Mesendoderm (in vitro differentiated cells): Measurements from ENCODE around the gene SPRR3.
A peak's percentile ranks its signal among the peaks of the same experiment; 100 is the strongest.

ENCODE experiments used
- DNase-seq: peaks from one replicate; pipeline ENCODE4 v3.0.0; 2013
- H2AK5ac ChIP-seq: 2 replicates; pipeline ENCODE4 v1.6.1; 2013; ENCODE audit warnings: low read length, inconsistent platforms
- H2BK120ac ChIP-seq: 2 replicates; pipeline ENCODE4 v1.6.1; 2013; ENCODE audit warnings: low read depth, mild to moderate bottlenecking, low read length, moderate library complexity, mixed read lengths
- H2BK15ac ChIP-seq: replicated peaks from 2 replicates; pipeline ENCODE4 v1.6.1; 2013; ENCODE audit warnings: low read depth, mild to moderate bottlenecking, moderate library complexity
- H2BK5ac ChIP-seq: 2 replicates; pipeline ENCODE4 v1.6.1; 2013; ENCODE audit warnings: low read length, inconsistent platforms
- H3K18ac ChIP-seq: 2 replicates; pipeline ENCODE4 v1.6.1; 2013; ENCODE audit warnings: mild to moderate bottlenecking, low read length, mixed read lengths
- H3K23ac ChIP-seq: one replicate; pipeline ENCODE4 v1.6.1; 2013; ENCODE audit warnings: low read length
- H3K27ac ChIP-seq: 2 replicates; pipeline ENCODE4 v1.5.1; 2013; ENCODE audit warnings: low read depth, mild to moderate bottlenecking, inconsistent platforms, low read length, moderate library complexity
- H3K27me3 ChIP-seq: 2 replicates; pipeline ENCODE4 v1.6.1; 2013; ENCODE audit warnings: low read length, control low read depth, mild to moderate bottlenecking, inconsistent platforms; ENCODE audit not compliant: insufficient read depth, poor library complexity
- H3K36me3 ChIP-seq: 2 replicates; pipeline ENCODE4 v1.6.1; 2013; ENCODE audit warnings: low read length, inconsistent platforms; ENCODE audit not compliant: control insufficient read depth, insufficient read depth
- H3K4ac ChIP-seq: one replicate; pipeline ENCODE4 v1.6.1; 2013; ENCODE audit warnings: low read depth, mild to moderate bottlenecking, low read length, moderate library complexity
- H3K4me1 ChIP-seq: 2 replicates; pipeline ENCODE4 v1.6.1; 2013; ENCODE audit warnings: low read depth, low read length, inconsistent platforms; ENCODE audit not compliant: control insufficient read depth
- H3K4me2 ChIP-seq: 2 replicates; pipeline ENCODE4 v1.6.1; 2013; ENCODE audit warnings: low read length
- H3K4me3 ChIP-seq: 2 replicates; pipeline ENCODE4 v1.5.1; 2013; ENCODE audit warnings: mild to moderate bottlenecking, low read length
- H3K56ac ChIP-seq: one replicate; pipeline ENCODE4 v1.6.1; 2013; ENCODE audit warnings: low read length
- H3K79me1 ChIP-seq: 2 replicates; pipeline ENCODE4 v1.6.1; 2013; ENCODE audit warnings: low read length, inconsistent platforms
- H3K79me2 ChIP-seq: 2 replicates; pipeline ENCODE4 v1.6.1; 2013; ENCODE audit warnings: mild to moderate bottlenecking, low read length; ENCODE audit not compliant: control insufficient read depth, insufficient read depth
- H3K9ac ChIP-seq: 2 replicates; pipeline ENCODE4 v1.6.1; 2013; ENCODE audit warnings: low read length, inconsistent platforms
- H4K5ac ChIP-seq: one replicate; pipeline ENCODE4 v1.6.1; 2013; ENCODE audit warnings: low read length
- H4K8ac ChIP-seq: one replicate; pipeline ENCODE4 v1.6.1; 2013; ENCODE audit warnings: low read depth, mild to moderate bottlenecking, control low read depth, low read length, moderate library complexity
- WGBS: extraction: QIAGEN DNeasy Blood & Tissue Kit; methylation state at CpG from one replicate; pipeline ENCODE4 v1.1.7; 2013; ENCODE audit warnings: low lambda C conversion rate, missing lambda C conversion rate; ENCODE audit not compliant: insufficient coverage; ENCODE audit errors: extremely low coverage; 5-methylcytosine and 5-hydroxymethylcytosine counted together

Gene SPRR3

GRCh38 chr1:153024413-153024812 lies 22.9 kb downstream of the SPRR3 start:
- no peaks in the 10 kb centered on the region for H3K79me1 ChIP-seq
- no peak overlapping the region for H3K18ac ChIP-seq
- no peak overlapping the region for H3K27ac ChIP-seq
- no peak overlapping the region for H4K5ac ChIP-seq
- no peak overlapping the region for H2AK5ac ChIP-seq
- no CpG with 5 or more reads among the region's 1 CpG for WGBS
- H3K4ac ChIP-seq: no peak overlapping the region
- H2BK5ac ChIP-seq: no peak overlapping the region
- no peaks in the 10 kb centered on the region for H3K27me3 ChIP-seq
- H3K4me3 ChIP-seq: no peak overlapping the region
- no peak overlapping the region for H4K8ac ChIP-seq
- no peak overlapping the region for H3K4me2 ChIP-seq
- H3K23ac ChIP-seq: no peak overlapping the region
- H3K36me3 ChIP-seq: no peaks in the 10 kb centered on the region
- H3K56ac ChIP-seq: no peak overlapping the region
- no peak overlapping the region for H2BK15ac ChIP-seq
- no peak overlapping the region for H3K9ac ChIP-seq
- DNase-seq: no peak
- no peaks in the 10 kb centered on the region for H3K79me2 ChIP-seq
- H2BK120ac ChIP-seq: no peak overlapping the region
- H3K4me1 ChIP-seq: no peaks in the 10 kb centered on the region

- Histone ChIP-seq H3K79me1 (no peaks in the 10 kb centered on the region), H4K5ac (no peak overlapping the region), H3K27ac (no peak overlapping the region), H4K8ac (no peak overlapping the region), H3K23ac (no peak overlapping the region), H3K56ac (no peak overlapping the region), H3K79me2 (no peaks in the 10 kb centered on the region), H3K36me3 (no peaks in the 10 kb centered on the region), H3K27me3 (no peaks in the 10 kb centered on the region), H3K4me3 (no peak overlapping the region), H3K4ac (no peak overlapping the region), H3K18ac (no peak overlapping the region), H2BK5ac (no peak overlapping the region), H3K4me2 (no peak overlapping the region), H3K9ac (no peak overlapping the region), H2BK15ac (no peak overlapping the region), H3K4me1 (no peaks in the 10 kb centered on the region), H2BK120ac (no peak overlapping the region), H2AK5ac (no peak overlapping the region)
- no peak for DNase-seq
- WGBS: no CpG with 5 or more reads among the region's 1 CpG
Observed at GRCh38 chr1:153025797-153026196, 24.2 kb downstream of the SPRR3 start.

- no peaks in the 10 kb centered on the region for H3K27me3 ChIP-seq
- H2AK5ac ChIP-seq: no peak overlapping the region
- H3K4ac ChIP-seq: no peak overlapping the region
- H3K18ac ChIP-seq: no peak overlapping the region
- H4K5ac ChIP-seq: no peak overlapping the region
- no peak overlapping the region for H3K56ac ChIP-seq
- H3K23ac ChIP-seq: no peak overlapping the region
- H2BK15ac ChIP-seq: no peak overlapping the region
- H3K79me2 ChIP-seq: no peaks in the 10 kb centered on the region
- no CpG with 5 or more reads among the region's 1 CpG for WGBS
- H4K8ac ChIP-seq: no peak overlapping the region
- no peaks in the 10 kb centered on the region for H3K4me1 ChIP-seq
- H2BK120ac ChIP-seq: no peak overlapping the region
- H3K79me1 ChIP-seq: no peaks in the 10 kb centered on the region
- no peak overlapping the region for H3K9ac ChIP-seq
- no peak overlapping the region for H3K27ac ChIP-seq
- no peak for DNase-seq
- no peak overlapping the region for H3K4me3 ChIP-seq
- no peak overlapping the region for H2BK5ac ChIP-seq
- H3K4me2 ChIP-seq: no peak overlapping the region
- H3K36me3 ChIP-seq: no peaks in the 10 kb centered on the region
Observed at GRCh38 chr1:153028766-153029165, 27.2 kb downstream of the SPRR3 start.

GRCh38 chr1:153030895-153031294 lies 29.3 kb downstream of the SPRR3 start, which contains the start of gene SPRR1B:
Gene SPRR1B (plus strand): TSS chr1:153031203. CDS start chr1:153032346, 1,143 bp downstream.
- Histone ChIP-seq H4K5ac (no peak within 1 kb of the TSS), H3K27ac (no peak within 1 kb of the TSS), H3K4me1 (no peaks in the 10 kb centered on the region), H3K56ac (no peak within 1 kb of the TSS), H2AK5ac (no peak within 1 kb of the TSS), H3K27me3 (no peaks in the 10 kb centered on the region), H3K4me3 (no peak within 1 kb of the TSS), H3K79me2 (no peaks in the 10 kb centered on the region), H3K23ac (no peak within 1 kb of the TSS), H3K4ac (no peak within 1 kb of the TSS), H2BK15ac (no peak within 1 kb of the TSS), H2BK120ac (no peak within 1 kb of the TSS), H3K4me2 (no peak within 1 kb of the TSS), H2BK5ac (no peak within 1 kb of the TSS), H3K18ac (no peak within 1 kb of the TSS), H3K36me3 (no peaks in the 10 kb centered on the region), H4K8ac (no peak within 1 kb of the TSS), H3K79me1 (no peaks in the 10 kb centered on the region), H3K9ac (no peak within 1 kb of the TSS)
- DNase-seq: no peak

GRCh38 chr1:153032073-153032472 lies 30.5 kb downstream of the SPRR3 start:
- Histone ChIP-seq H3K79me2 (no peaks in the 10 kb centered on the region), H4K5ac (no peak overlapping the region), H2BK120ac (no peak overlapping the region), H3K79me1 (no peaks in the 10 kb centered on the region), H3K18ac (no peak overlapping the region), H3K4ac (no peak overlapping the region), H3K36me3 (no peaks in the 10 kb centered on the region), H3K9ac (no peak overlapping the region), H3K27ac (no peak overlapping the region), H2BK15ac (no peak overlapping the region), H3K56ac (no peak overlapping the region), H2BK5ac (no peak overlapping the region), H3K4me3 (no peak overlapping the region), H4K8ac (no peak overlapping the region), H3K4me2 (no peak overlapping the region), H2AK5ac (no peak overlapping the region), H3K4me1 (no peaks in the 10 kb centered on the region), H3K23ac (no peak overlapping the region), H3K27me3 (no peaks in the 10 kb centered on the region)
- DNase-seq: no peak

GRCh38 chr1:153032677-153033308 lies 31.2 kb downstream of the SPRR3 start:
- Histone ChIP-seq H3K27ac (no peak overlapping the region), H2BK5ac (no peak overlapping the region), H3K36me3 (no peaks in the 10 kb centered on the region), H3K27me3 (no peaks in the 10 kb centered on the region), H4K8ac (no peak overlapping the region), H2AK5ac (no peak overlapping the region), H3K4me3 (no peak overlapping the region), H3K9ac (no peak overlapping the region), H3K4me1 (no peaks in the 10 kb centered on the region), H3K4me2 (no peak overlapping the region), H3K79me2 (no peaks in the 10 kb centered on the region), H3K79me1 (no peaks in the 10 kb centered on the region), H3K4ac (no peak overlapping the region), H4K5ac (no peak overlapping the region), H2BK15ac (no peak overlapping the region), H3K23ac (no peak overlapping the region), H3K56ac (no peak overlapping the region), H3K18ac (no peak overlapping the region), H2BK120ac (no peak overlapping the region)
- peak; percentile 91 for DNase-seq
- WGBS: no CpG with 5 or more reads among the region's 3 CpGs
